HL-60 (cell line): ENCODE results near the gene MAGEH1. TPM values are rescaled to one million over a fixed set of nuclear protein-coding genes. Genes with fewer than 3 reads are reported as not detected.

Experiments
- DNase-seq, 2 experiments: peaks; one replicate each; pipeline ENCODE4 v3.0.0-alpha.2; 2010 to 2020; ENCODE audit warnings: low read depth in 1 of 2, low spot score in 1 of 2
- H3K27ac ChIP-seq: fragments of 250-450 bp; sonication (Bioruptor Pico); replicated peaks from 2 replicates; pipeline ENCODE4 v1.5.1; 2020; ENCODE audit warnings: mild to moderate bottlenecking, moderate library complexity
- H3K27me3 ChIP-seq: fragments of 250-450 bp; sonication (Bioruptor Pico); 2 replicates; pipeline ENCODE4 v1.5.1; 2021; ENCODE audit warnings: mild to moderate bottlenecking, moderate library complexity; ENCODE audit not compliant: insufficient read depth, poor library complexity, severe bottlenecking
- H3K4me3 ChIP-seq: replicated peaks from 2 replicates; pipeline ENCODE4 v1.5.1; 2011; ENCODE audit warnings: mild to moderate bottlenecking, control low read depth, low read length; ENCODE audit not compliant: insufficient read depth
- GABPA ChIP-seq: IDR thresholded peaks from 2 replicates; pipeline ENCODE4 v1.6.1; 2012; ENCODE audit warnings: low read depth
- POLR2AphosphoS5 ChIP-seq: IDR thresholded peaks from 2 replicates; pipeline ENCODE4 v1.6.1; 2012; ENCODE audit warnings: low read depth
- REST ChIP-seq: IDR thresholded peaks from 2 replicates; pipeline ENCODE4 v1.6.1; 2012; ENCODE audit warnings: low read depth; ENCODE audit not compliant: insufficient replicate concordance
- SPI1 ChIP-seq: IDR thresholded peaks from 2 replicates; pipeline ENCODE4 v1.6.1; 2012; ENCODE audit warnings: low read depth, mild to moderate bottlenecking, borderline replicate concordance
- microRNA-seq: library from miRNA; unstranded; fragments of <30 nt; microRNA quantifications from one replicate; pipeline ENCODE4, GENCODE V29; 2018
- TF ChIP-seq, protein P1 (sequence below): IDR thresholded peaks from one replicate; pipeline ENCODE4 v1.5.1; 2011; ENCODE audit warnings: low read length, control low read depth, inconsistent platforms; ENCODE audit not compliant: insufficient read depth

Gene MAGEH1

DNA sequence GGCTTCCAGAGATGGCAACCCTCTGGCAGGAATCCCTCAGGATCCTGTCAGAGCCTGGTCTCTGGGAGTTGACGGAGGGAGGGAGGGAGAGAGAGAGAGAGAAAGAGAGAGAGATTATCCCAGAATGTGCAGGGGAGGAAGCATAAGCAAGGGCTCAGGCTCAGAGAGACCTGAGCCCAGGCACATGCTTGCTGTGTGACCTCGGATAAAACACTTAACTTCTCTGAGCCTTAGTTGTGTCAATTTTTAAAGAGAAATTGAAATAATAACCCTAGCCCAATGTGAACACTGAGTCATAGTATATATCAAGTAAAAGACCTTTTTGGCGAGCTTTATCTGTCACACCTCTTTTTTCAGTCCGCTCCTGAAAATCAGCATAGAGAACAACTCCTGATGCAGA is 38.2 kb downstream of the MAGEH1 start:
- no peak for TF ChIP-seq POLR2AphosphoS5
- TF ChIP-seq SPI1, result no peak
- TF ChIP-seq REST, result no peak
- TF ChIP-seq GABPA, result no peak
- TF ChIP-seq, protein P1, sequence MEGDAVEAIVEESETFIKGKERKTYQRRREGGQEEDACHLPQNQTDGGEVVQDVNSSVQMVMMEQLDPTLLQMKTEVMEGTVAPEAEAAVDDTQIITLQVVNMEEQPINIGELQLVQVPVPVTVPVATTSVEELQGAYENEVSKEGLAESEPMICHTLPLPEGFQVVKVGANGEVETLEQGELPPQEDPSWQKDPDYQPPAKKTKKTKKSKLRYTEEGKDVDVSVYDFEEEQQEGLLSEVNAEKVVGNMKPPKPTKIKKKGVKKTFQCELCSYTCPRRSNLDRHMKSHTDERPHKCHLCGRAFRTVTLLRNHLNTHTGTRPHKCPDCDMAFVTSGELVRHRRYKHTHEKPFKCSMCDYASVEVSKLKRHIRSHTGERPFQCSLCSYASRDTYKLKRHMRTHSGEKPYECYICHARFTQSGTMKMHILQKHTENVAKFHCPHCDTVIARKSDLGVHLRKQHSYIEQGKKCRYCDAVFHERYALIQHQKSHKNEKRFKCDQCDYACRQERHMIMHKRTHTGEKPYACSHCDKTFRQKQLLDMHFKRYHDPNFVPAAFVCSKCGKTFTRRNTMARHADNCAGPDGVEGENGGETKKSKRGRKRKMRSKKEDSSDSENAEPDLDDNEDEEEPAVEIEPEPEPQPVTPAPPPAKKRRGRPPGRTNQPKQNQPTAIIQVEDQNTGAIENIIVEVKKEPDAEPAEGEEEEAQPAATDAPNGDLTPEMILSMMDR, result no peak

GRCh38 chrX:55490974-55491373 is 39.0 kb downstream of the MAGEH1 start:
- H3K27ac ChIP-seq, result no peak overlapping the region
- TF ChIP-seq REST, result no peak
- TF ChIP-seq, protein P1, result no peak
- TF ChIP-seq POLR2AphosphoS5, result no peak
- TF ChIP-seq SPI1, result no peak
- no peak for TF ChIP-seq GABPA

More for the DNA sequence above, 38.2 kb downstream of the MAGEH1 start:
- Histone ChIP-seq H3K4me3 (peak overlapping the region; percentile 53; the same call in 1 of the 2 replicates), H3K27ac (no peak overlapping the region), H3K27me3 (no peaks in the 10 kb centered on the region)
- no peak for DNase-seq

More at GRCh38 chrX:55490974-55491373, 39.0 kb downstream of the MAGEH1 start:
- DNase-seq, result peak in 1 of 2 experiments; percentile 0
- Histone ChIP-seq H3K4me3 (no peak overlapping the region), H3K27me3 (no peaks in the 10 kb centered on the region)

Small RNA genes lying within 50 kb of the gene (microRNA-seq; reads per million reads assigned to microRNA genes)
- not detected for gene MIR4536-1
- not detected for gene MIR4536-2
